HepG2 (cell line): ENCODE results near the gene LLGL2. TPM values are rescaled to one million over a fixed set of nuclear protein-coding genes. Genes with fewer than 3 reads are reported as not detected.

ENCODE experiments used
- ATF3 ChIP-seq: sonication (generic); formaldehyde crosslinking; IDR thresholded peaks from 2 replicates; pipeline ENCODE4 v1.4.0; 2020; ENCODE audit warnings: missing genetic modification reagents
- BCL6 ChIP-seq: IDR thresholded peaks from 2 replicates; pipeline ENCODE4 v1.6.1; 2016; ENCODE audit warnings: missing genetic modification reagents, missing compliant biosample characterization
- CBFB ChIP-seq: sonication (generic); formaldehyde crosslinking; IDR thresholded peaks from 2 replicates; pipeline ENCODE4 v1.4.0; 2020; ENCODE audit warnings: missing genetic modification reagents
- CREB1 ChIP-seq, 2 experiments: fragments of 450-650 bp in 1 of 2; IDR thresholded peaks; 2 replicates each; pipeline ENCODE4 v1.6.1; 2016 to 2017; ENCODE audit warnings: control low read depth in 1 of 2, mild to moderate bottlenecking in 1 of 2, missing compliant biosample characterization in 1 of 2, missing genetic modification characterization in 1 of 2
- FOXP4 ChIP-seq: sonication (generic); formaldehyde crosslinking; IDR thresholded peaks from 2 replicates; pipeline ENCODE4 v1.4.0; 2020; ENCODE audit warnings: missing genetic modification reagents
- GMEB1 ChIP-seq: sonication (generic); formaldehyde crosslinking; IDR thresholded peaks from 2 replicates; pipeline ENCODE4 v1.5.1; 2020; ENCODE audit warnings: missing genetic modification reagents, mild to moderate bottlenecking, borderline replicate concordance
- JUND ChIP-seq: sonication (generic); formaldehyde crosslinking; IDR thresholded peaks from 2 replicates; pipeline ENCODE4 v1.8.0; 2022; ENCODE audit warnings: mild to moderate bottlenecking, missing genetic modification reagents
- MLLT10 ChIP-seq: sonication (generic); formaldehyde crosslinking; IDR thresholded peaks from 2 replicates; pipeline ENCODE4 v1.4.0; 2020; ENCODE audit warnings: missing genetic modification reagents
- PCBP1 ChIP-seq: fragments of 200-400 bp; formaldehyde crosslinking; IDR thresholded peaks from 2 replicates; pipeline ENCODE4 v1.6.1; 2017; ENCODE audit warnings: mild to moderate bottlenecking, low read depth, low read length, borderline replicate concordance
- RBFOX2 ChIP-seq: fragments of 200-400 bp; formaldehyde crosslinking; IDR thresholded peaks from 2 replicates; pipeline ENCODE4 v1.6.1; 2017; ENCODE audit warnings: low read depth, mild to moderate bottlenecking, low read length
- SMARCC2 ChIP-seq: fragments of 450-650 bp; IDR thresholded peaks from 2 replicates; pipeline ENCODE4 v1.6.1; 2017; ENCODE audit warnings: antibody characterized with exemption, mild to moderate bottlenecking
- ZFAT ChIP-seq: sonication (generic); formaldehyde crosslinking; conservative IDR thresholded peaks from 2 replicates; pipeline ENCODE4 v1.8.1; 2023; ENCODE audit warnings: missing genetic modification reagents, inconsistent platforms
- ZNF34 ChIP-seq: sonication (generic); formaldehyde crosslinking; IDR thresholded peaks from 2 replicates; pipeline ENCODE4 v1.4.0; 2020; ENCODE audit warnings: mild to moderate bottlenecking, missing genetic modification reagents, borderline replicate concordance
- ZNF788 ChIP-seq: sonication (generic); formaldehyde crosslinking; IDR thresholded peaks from 2 replicates; pipeline ENCODE4 v1.5.0; 2020; ENCODE audit warnings: mild to moderate bottlenecking, missing genetic modification reagents, borderline replicate concordance
- ZNF83 ChIP-seq: sonication (generic); formaldehyde crosslinking; IDR thresholded peaks from 2 replicates; pipeline ENCODE4 v1.4.0; 2020; ENCODE audit warnings: missing genetic modification reagents, mild to moderate bottlenecking, borderline replicate concordance
- polyA plus RNA-seq, 8 experiments: library from polyadenylated mRNA; depleted of rRNA in 3 of 8; stranded (reverse) in 7 of 8; unstranded in 1 of 8; fragments of >200 nt; fragmentation: Illumina TruSeq in 4 of 8; extraction: Trizol in 4 of 8; gene quantifications; 2 replicates each; pipeline versions ENCODE4 v1.2.1 to v1.2.3, GENCODE V29; 2011 to 2016; ENCODE audit warnings: low read depth in 4 of 8, missing spikeins in 1 of 8, mixed read lengths in 1 of 8; ENCODE audit not compliant: insufficient read depth in 1 of 8
- total RNA-seq, 5 experiments: library from RNA; depleted of rRNA; stranded (reverse); fragments of >200 nt; fragmentation: Illumina TruSeq; extraction: Trizol; gene quantifications; 2 replicates each; pipeline ENCODE4 v1.2.3, GENCODE V29; 2016; ENCODE audit warnings: low read depth in 1 of 5
- TF ChIP-seq, protein P1 (sequence below): IDR thresholded peaks from 2 replicates; pipeline ENCODE4 v1.4.0; 2020; ENCODE audit warnings: mild to moderate bottlenecking, missing genetic modification reagents
- TF ChIP-seq, protein P2 (sequence below): sonication (generic); formaldehyde crosslinking; conservative IDR thresholded peaks from 2 replicates; pipeline ENCODE4 v1.8.0; 2022; ENCODE audit warnings: low read depth, missing genetic modification reagents

LLGL2 gene
- total and polyA plus RNA-seq, 2 of the 13 experiments (the other 11 are each of a cell fraction or from before 2014, with no cell fraction given), result 83.0 to 86.7 TPM

- TF ChIP-seq ATF3 (CRISPR knock-in tag), result no peak
- TF ChIP-seq CBFB (CRISPR knock-in tag), result no peak
- TF ChIP-seq, protein P1, sequence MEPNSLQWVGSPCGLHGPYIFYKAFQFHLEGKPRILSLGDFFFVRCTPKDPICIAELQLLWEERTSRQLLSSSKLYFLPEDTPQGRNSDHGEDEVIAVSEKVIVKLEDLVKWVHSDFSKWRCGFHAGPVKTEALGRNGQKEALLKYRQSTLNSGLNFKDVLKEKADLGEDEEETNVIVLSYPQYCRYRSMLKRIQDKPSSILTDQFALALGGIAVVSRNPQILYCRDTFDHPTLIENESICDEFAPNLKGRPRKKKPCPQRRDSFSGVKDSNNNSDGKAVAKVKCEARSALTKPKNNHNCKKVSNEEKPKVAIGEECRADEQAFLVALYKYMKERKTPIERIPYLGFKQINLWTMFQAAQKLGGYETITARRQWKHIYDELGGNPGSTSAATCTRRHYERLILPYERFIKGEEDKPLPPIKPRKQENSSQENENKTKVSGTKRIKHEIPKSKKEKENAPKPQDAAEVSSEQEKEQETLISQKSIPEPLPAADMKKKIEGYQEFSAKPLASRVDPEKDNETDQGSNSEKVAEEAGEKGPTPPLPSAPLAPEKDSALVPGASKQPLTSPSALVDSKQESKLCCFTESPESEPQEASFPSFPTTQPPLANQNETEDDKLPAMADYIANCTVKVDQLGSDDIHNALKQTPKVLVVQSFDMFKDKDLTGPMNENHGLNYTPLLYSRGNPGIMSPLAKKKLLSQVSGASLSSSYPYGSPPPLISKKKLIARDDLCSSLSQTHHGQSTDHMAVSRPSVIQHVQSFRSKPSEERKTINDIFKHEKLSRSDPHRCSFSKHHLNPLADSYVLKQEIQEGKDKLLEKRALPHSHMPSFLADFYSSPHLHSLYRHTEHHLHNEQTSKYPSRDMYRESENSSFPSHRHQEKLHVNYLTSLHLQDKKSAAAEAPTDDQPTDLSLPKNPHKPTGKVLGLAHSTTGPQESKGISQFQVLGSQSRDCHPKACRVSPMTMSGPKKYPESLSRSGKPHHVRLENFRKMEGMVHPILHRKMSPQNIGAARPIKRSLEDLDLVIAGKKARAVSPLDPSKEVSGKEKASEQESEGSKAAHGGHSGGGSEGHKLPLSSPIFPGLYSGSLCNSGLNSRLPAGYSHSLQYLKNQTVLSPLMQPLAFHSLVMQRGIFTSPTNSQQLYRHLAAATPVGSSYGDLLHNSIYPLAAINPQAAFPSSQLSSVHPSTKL (CRISPR knock-in tag), result no peak
- no peak for TF ChIP-seq MLLT10
- no peak for TF ChIP-seq ZNF83 (CRISPR knock-in tag)
- TF ChIP-seq ZNF34 (CRISPR knock-in tag), result no peak
- TF ChIP-seq, protein P2, sequence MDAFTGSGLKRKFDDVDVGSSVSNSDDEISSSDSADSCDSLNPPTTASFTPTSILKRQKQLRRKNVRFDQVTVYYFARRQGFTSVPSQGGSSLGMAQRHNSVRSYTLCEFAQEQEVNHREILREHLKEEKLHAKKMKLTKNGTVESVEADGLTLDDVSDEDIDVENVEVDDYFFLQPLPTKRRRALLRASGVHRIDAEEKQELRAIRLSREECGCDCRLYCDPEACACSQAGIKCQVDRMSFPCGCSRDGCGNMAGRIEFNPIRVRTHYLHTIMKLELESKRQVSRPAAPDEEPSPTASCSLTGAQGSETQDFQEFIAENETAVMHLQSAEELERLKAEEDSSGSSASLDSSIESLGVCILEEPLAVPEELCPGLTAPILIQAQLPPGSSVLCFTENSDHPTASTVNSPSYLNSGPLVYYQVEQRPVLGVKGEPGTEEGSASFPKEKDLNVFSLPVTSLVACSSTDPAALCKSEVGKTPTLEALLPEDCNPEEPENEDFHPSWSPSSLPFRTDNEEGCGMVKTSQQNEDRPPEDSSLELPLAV (CRISPR knock-in tag), result no peak
- 0 out of 2 replicates have a peak, but pooled peaks have one; percentile 18 for TF ChIP-seq RBFOX2
- TF ChIP-seq JUND (CRISPR knock-in tag), result no peak
- TF ChIP-seq ZFAT (CRISPR knock-in tag), result no peak
- no peak for TF ChIP-seq GMEB1 (CRISPR knock-in tag)
- TF ChIP-seq PCBP1, result 0 out of 2 replicates have a peak, but pooled peaks have one; percentile 15
- no peak for TF ChIP-seq CREB1 (IDR thresholded peaks at IDR 0.05)
- no peak for TF ChIP-seq CREB1 (CRISPR knock-in tag; IDR thresholded peaks at IDR 0.05)
- no peak for TF ChIP-seq ZNF788 (CRISPR knock-in tag)
- TF ChIP-seq FOXP4 (CRISPR knock-in tag), result no peak
- TF ChIP-seq BCL6, result no peak
- no peak for TF ChIP-seq SMARCC2
These were observed 47.4 kb downstream of the LLGL2 start (continued) for GRCh38 chr17:75572713-75573539.
